Measurements from ENCODE around the gene HIPK2. TPM values are rescaled to one million over a fixed set of nuclear protein-coding genes. Genes with fewer than 3 reads are reported as not detected.

Gene HIPK2
- total and polyA plus RNA-seq, 2 donors (not counting 3 experiments of a cell fraction or from before 2014, with no cell fraction given): 9.0 to 43.8 TPM

- H3K27me3 ChIP-seq (ENCODE audit: control insufficient read depth in 2 of 2, insufficient read depth in 2 of 2, low read length in 2 of 2): no peaks in the 10 kb centered on the region
- H3K4me2 ChIP-seq (ENCODE audit: insufficient read depth, low read length): no peak overlapping the region
- H3K9ac ChIP-seq (replicated peaks; ENCODE audit: extremely low read depth, insufficient read depth, low read length): no peak overlapping the region
- no peaks in the 10 kb centered on the region for H3K9me1 ChIP-seq (replicated peaks; ENCODE audit: control insufficient read depth, extremely low read depth, insufficient read depth, low read length)
- no peaks in the 10 kb centered on the region for H3K9me3 ChIP-seq (replicated peaks; ENCODE audit: control insufficient read depth, insufficient read depth, low read length)
- peaks cover 98% of the 10 kb centered on the region for H3K79me2 ChIP-seq (ENCODE audit: control insufficient read depth, insufficient read depth, low read length)
- POLR2A ChIA-PET: no interaction called here
- dilution Hi-C loops (cut with MboI; ENCODE audit: extremely low pct_ligation_motif_present, low sequenced_read_pairs) (no loop called here), intact Hi-C loops (cut with micrococcal nuclease) (no loop called here)
- H2AFZ ChIP-seq (ENCODE audit: low read depth, low read length): no peak overlapping the region
- CTCF ChIA-PET: interaction anchor here (2.7 kb wide), 1 partner anchor 11 kb away, joined by 12 read pairs; no protein-coding TSS in a partner anchor
- DNase-seq (ENCODE audit: low read depth, low spot score) (no peak), FAIRE-seq (no peak)
- no peak overlapping the region for H3K27ac ChIP-seq (ENCODE audit: insufficient read depth, low read depth, low read length)
- no TSS peak for BruUV-seq (replicated peaks)
- TF ChIP-seq POLR2A (IDR thresholded peaks at IDR 0.05; ENCODE audit: low read depth, low read length) (no peak), MYC (IDR thresholded peaks at IDR 0.05; ENCODE audit: low read depth, low read length) (no peak), FOS (IDR thresholded peaks at IDR 0.05; ENCODE audit: borderline replicate concordance, insufficient read depth, low read length) (no peak), GATA2 (IDR thresholded peaks at IDR 0.05; ENCODE audit: insufficient read depth, insufficient read length, low read depth, low read length) (no peak), MAX (IDR thresholded peaks at IDR 0.05; ENCODE audit: insufficient read depth, insufficient read length) (no peak), CTCF (IDR thresholded peaks at IDR 0.05; ENCODE audit: extremely low read depth in 1 of 2, insufficient read depth in 1 of 2, low read depth in 1 of 2, low read length in 2 of 2) (no peak), POLR2AphosphoS5 (IDR thresholded peaks at IDR 0.05; ENCODE audit: insufficient read depth, low read depth, low read length) (no peak), JUN (IDR thresholded peaks at IDR 0.05; ENCODE audit: borderline replicate concordance, insufficient read depth, insufficient read length, low read depth) (no peak), EZH2 (IDR thresholded peaks at IDR 0.05; ENCODE audit: borderline replicate concordance, low read depth, low read length, severe bottlenecking) (no peak)
- H3K4me1 ChIP-seq (ENCODE audit: control insufficient read depth, extremely low read depth, insufficient read depth, low read length): no peaks in the 10 kb centered on the region
- H4K20me1 ChIP-seq (replicated peaks; ENCODE audit: control insufficient read depth, extremely low read depth, insufficient read depth, low read length): no peaks in the 10 kb centered on the region
- H3K36me3 ChIP-seq (ENCODE audit: control insufficient read depth in 2 of 2, extremely low read depth in 1 of 2, insufficient read depth in 2 of 2, low read length in 2 of 2): peaks cover 0 to 2% of the 10 kb centered on the region in 2 experiments
- H3K4me3 ChIP-seq (replicated peaks in 1 of 3; ENCODE audit: insufficient read depth in 1 of 3, low read depth in 1 of 3, low read length in 3 of 3): no peak overlapping the region
These were observed 30.0 kb downstream of the HIPK2 start for GRCh38 chr7:139747662-139748372.

All from endothelial cell of umbilical vein (primary cell).